ENCODE measurements around the gene DPP6. TPM values are rescaled to one million over a fixed set of nuclear protein-coding genes. Genes with fewer than 3 reads are reported as not detected.

Gene DPP6
- total RNA-seq, 4 donors from 2014 or later: 0.30 to 11.8 (median 10.7) TPM

DNA sequence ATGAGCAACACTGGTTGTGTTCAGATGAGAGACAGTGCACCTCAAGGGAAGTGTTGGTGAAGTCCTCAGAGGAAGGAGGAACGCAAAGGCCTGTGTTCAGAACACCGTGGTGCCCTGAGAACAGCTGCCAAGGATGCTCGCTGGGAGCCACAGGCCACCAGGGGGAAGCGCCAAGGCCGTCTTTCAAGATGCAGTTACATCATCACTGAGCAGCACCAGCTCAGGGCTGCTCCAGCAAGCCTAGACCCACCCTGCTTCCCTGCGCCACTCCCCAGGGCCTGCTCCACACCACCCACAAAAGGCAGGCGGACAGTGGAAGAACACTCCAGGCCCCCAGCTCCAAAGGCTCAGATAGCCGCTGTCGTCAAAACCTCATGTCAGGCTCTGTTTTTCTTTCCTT, 378.8 kb downstream of the DPP6 start:
- no peak for DNase-seq (ENCODE audit: low spot score in 2 of 2)
- Histone ChIP-seq H3K4me1 (no peaks in the 10 kb centered on the region), H3K9me3 (peaks cover 3% of the 10 kb centered on the region), H3K36me3 (no peaks in the 10 kb centered on the region), H3K4me3 (no peak overlapping the region), H3K27me3 (no peaks in the 10 kb centered on the region), H3K27ac (no peak overlapping the region)
- whole genome bisulfite sequencing: 84% methylated on average over 9 of the region's 9 CpGs
- TF ChIP-seq EP300 (IDR thresholded peaks at IDR 0.05) (no peak), POLR2A (IDR thresholded peaks at IDR 0.05) (no peak), POLR2AphosphoS5 (IDR thresholded peaks at IDR 0.05) (no peak)
- TF ChIP-seq, protein P1, sequence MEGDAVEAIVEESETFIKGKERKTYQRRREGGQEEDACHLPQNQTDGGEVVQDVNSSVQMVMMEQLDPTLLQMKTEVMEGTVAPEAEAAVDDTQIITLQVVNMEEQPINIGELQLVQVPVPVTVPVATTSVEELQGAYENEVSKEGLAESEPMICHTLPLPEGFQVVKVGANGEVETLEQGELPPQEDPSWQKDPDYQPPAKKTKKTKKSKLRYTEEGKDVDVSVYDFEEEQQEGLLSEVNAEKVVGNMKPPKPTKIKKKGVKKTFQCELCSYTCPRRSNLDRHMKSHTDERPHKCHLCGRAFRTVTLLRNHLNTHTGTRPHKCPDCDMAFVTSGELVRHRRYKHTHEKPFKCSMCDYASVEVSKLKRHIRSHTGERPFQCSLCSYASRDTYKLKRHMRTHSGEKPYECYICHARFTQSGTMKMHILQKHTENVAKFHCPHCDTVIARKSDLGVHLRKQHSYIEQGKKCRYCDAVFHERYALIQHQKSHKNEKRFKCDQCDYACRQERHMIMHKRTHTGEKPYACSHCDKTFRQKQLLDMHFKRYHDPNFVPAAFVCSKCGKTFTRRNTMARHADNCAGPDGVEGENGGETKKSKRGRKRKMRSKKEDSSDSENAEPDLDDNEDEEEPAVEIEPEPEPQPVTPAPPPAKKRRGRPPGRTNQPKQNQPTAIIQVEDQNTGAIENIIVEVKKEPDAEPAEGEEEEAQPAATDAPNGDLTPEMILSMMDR (IDR thresholded peaks at IDR 0.05): no peak

DNA sequence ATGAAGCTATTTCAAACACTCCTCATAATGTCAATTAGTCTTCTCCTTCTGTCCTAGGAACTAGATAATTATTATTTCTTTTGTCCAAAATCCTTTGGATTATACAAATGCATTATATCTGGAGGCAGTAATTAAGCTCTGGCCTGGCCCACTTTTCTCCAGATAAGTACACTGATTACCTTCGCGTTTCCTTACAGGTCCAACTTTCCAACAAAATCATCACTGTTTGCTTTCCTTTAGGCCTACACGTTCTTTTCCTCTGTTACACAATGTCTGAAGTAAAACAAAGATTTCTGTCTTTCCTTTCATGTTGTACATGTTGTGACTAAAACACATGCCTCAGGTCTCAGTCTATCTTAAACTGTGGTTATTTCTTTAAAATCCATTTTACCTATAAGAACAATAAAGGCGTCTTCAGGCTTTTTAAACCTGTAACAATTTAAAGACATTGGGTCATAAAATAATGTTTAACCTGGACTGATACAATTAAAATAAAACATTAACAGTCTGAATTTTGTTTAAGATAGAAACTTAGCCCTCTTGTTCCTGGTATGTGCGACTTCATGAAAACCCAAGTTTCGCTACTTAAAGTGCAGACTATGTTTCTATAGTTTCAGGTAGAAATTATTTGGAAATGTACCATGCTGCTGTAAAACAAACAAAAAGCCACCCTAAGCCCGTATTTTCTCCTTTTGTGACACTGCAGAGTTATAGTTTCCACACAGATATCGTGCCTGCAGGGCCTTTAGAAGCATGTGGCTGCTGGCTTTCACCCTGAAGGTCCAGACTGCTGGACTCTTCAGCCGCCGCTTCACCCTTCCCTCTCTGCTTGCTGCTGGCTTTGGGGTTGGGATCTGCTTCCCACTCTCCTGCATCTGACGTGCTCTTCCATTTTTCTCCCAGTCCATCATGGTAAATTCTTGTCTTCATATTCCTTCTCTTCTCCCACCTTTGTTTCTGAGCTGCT, 381.7 kb downstream of the DPP6 start:
- TF ChIP-seq EP300 (IDR thresholded peaks at IDR 0.05) (no peak), POLR2A (IDR thresholded peaks at IDR 0.05) (no peak), POLR2AphosphoS5 (IDR thresholded peaks at IDR 0.05) (no peak)
- TF ChIP-seq, protein P1 (IDR thresholded peaks at IDR 0.05): no peak
- Histone ChIP-seq H3K9me3 (peaks cover 3% of the 10 kb centered on the region), H3K4me1 (no peaks in the 10 kb centered on the region), H3K4me3 (no peak overlapping the region), H3K36me3 (no peaks in the 10 kb centered on the region), H3K27me3 (no peaks in the 10 kb centered on the region), H3K27ac (no peak overlapping the region)
- DNase-seq (ENCODE audit: low spot score in 2 of 2): no peak
- WGBS: 75% methylated on average over 11 of the region's 11 CpGs

DNA sequence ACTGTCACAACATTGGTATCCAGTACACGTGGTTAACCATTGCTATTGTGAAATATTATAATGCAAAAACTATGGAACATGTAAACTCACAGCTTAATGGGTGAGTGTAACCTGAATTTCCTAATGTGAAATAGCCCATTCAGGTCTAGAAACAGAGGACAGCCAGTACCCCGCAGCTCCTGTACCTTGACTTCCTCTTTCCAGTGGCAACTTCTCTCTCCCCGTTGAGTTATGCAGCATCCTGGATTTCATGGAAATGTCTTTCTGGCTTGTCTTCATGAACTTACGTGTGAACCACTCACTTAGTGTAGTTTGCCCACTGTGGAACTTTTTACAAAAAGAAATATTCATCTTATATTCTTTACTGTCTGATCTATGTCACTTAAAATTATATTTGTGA, 384.4 kb downstream of the DPP6 start:
- Histone ChIP-seq H3K4me3 (no peak overlapping the region), H3K9me3 (peaks cover 3% of the 10 kb centered on the region), H3K36me3 (no peaks in the 10 kb centered on the region), H3K27ac (no peak overlapping the region), H3K27me3 (no peaks in the 10 kb centered on the region), H3K4me1 (no peaks in the 10 kb centered on the region)
- no peak for TF ChIP-seq POLR2AphosphoS5 (IDR thresholded peaks at IDR 0.05)
- TF ChIP-seq EP300 (IDR thresholded peaks at IDR 0.05): no peak
- TF ChIP-seq, protein P1 (IDR thresholded peaks at IDR 0.05): no peak
- no peak for TF ChIP-seq POLR2A (IDR thresholded peaks at IDR 0.05)
- no peak for DNase-seq (ENCODE audit: low spot score in 2 of 2)
- WGBS: 79% methylated on average over 4 of the region's 4 CpGs

DNA sequence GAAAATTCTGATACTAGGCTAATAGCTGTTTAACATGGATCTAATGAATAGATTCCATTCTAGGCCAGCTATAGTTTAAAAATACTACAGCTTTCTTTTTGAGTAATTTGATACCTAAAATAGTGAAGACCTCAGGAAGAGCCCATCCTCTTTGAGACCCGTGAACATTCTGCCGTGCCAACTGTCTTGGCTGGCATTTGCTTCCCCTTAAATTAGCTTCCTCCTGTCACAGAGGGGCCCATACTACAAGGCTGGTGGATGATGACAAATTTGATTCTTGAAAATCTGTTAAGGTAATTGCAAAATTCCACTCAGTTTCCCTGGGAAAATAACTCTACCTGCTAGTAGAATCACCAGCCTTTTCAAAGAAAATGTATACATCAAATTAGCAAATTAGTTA, 385.0 kb downstream of the DPP6 start:
- peaks cover 3% of the 10 kb centered on the region for H3K9me3 ChIP-seq
- TF ChIP-seq EP300 (IDR thresholded peaks at IDR 0.05): no peak
- TF ChIP-seq, protein P1 (IDR thresholded peaks at IDR 0.05): no peak
- no peak for TF ChIP-seq POLR2AphosphoS5 (IDR thresholded peaks at IDR 0.05)
- no peak for TF ChIP-seq POLR2A (IDR thresholded peaks at IDR 0.05)
- no peaks in the 10 kb centered on the region for H3K27me3 ChIP-seq
- 73% methylated on average over 2 of the region's 2 CpGs for WGBS
- no peaks in the 10 kb centered on the region for H3K4me1 ChIP-seq
- H3K27ac ChIP-seq: no peak overlapping the region
- H3K4me3 ChIP-seq: no peak overlapping the region
- DNase-seq (ENCODE audit: low spot score in 2 of 2): no peak
- no peaks in the 10 kb centered on the region for H3K36me3 ChIP-seq

DNA sequence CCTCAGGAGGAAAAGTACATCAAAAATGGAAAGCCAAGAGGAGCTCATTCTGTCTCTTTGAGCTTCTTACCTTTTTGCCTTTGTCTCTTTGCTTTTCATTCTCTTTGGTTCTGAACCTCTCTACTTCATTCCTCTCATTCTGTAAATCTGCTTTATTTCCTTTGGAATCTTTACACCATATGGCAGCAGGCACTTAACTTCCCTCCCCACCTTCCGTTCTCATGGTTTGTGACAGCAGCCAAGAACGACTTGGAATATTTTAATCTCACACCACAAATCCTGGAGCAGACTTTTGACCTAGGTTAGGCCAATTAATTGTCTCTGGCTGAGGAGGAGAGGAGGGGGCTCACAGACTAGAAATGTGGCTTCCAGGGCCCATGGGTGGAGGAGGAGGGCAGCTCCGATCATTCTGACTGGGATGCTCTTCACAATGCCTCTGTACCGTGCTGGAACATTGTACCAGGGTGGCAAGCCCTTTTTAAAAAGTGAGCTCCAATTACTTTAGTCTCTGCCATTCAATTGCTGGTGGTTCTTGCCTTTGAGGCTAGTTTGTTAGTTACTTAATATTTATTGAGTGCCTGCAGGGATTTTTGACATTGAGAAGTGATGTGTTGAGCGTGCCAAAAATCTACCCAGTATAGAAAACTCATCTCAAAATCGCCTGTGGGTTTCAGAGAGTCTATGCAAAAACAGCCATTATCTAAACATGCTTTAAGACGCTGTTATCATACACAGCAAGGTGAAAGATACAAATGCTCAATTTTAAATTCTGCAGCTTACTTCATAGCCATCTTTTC, 386.6 kb downstream of the DPP6 start:
- TF ChIP-seq POLR2AphosphoS5 (IDR thresholded peaks at IDR 0.05) (no peak), EP300 (IDR thresholded peaks at IDR 0.05) (no peak), POLR2A (IDR thresholded peaks at IDR 0.05) (no peak)
- TF ChIP-seq, protein P1 (IDR thresholded peaks at IDR 0.05): no peak
- Histone ChIP-seq H3K4me3 (no peak overlapping the region), H3K27me3 (no peaks in the 10 kb centered on the region), H3K9me3 (no peaks in the 10 kb centered on the region), H3K36me3 (no peaks in the 10 kb centered on the region), H3K4me1 (no peaks in the 10 kb centered on the region), H3K27ac (no peak overlapping the region)
- DNase-seq (ENCODE audit: low spot score in 2 of 2): no peak
- WGBS: 48% methylated on average over 7 of the region's 7 CpGs
